Smooth muscle cell (in vitro differentiated cells): ENCODE measurements around the gene MACROD2. TPM values are rescaled to one million over a fixed set of nuclear protein-coding genes. Genes with fewer than 3 reads are reported as not detected.

Experiments
- DNase-seq: peaks from one replicate; lab custom pipeline; 2025; ENCODE audit not compliant: unreplicated experiment; lab: John Stamatoyannopoulos, UW
- H2AFZ ChIP-seq: fragments of 200-600 bp; sonication (generic); 2 replicates; pipeline ENCODE4 v1.6.0; 2016; ENCODE audit warnings: antibody characterized with exemption, low read depth, mild to moderate bottlenecking
- H3F3A ChIP-seq: fragments of 200-600 bp; sonication (generic); 2 replicates; pipeline ENCODE4 v1.6.0; 2017; ENCODE audit warnings: antibody characterized with exemption, low read depth
- H3K27ac ChIP-seq: fragments of 200-600 bp; sonication (generic); 2 replicates; pipeline ENCODE4 v1.5.1; 2016; ENCODE audit warnings: low read depth, mild to moderate bottlenecking
- H3K27me3 ChIP-seq: fragments of 200-600 bp; sonication (generic); 2 replicates; pipeline ENCODE4 v1.6.1; 2016; ENCODE audit warnings: low read depth, mild to moderate bottlenecking
- H3K36me3 ChIP-seq: fragments of 200-600 bp; sonication (generic); 2 replicates; pipeline ENCODE4 v1.5.1; 2016; ENCODE audit warnings: low read depth
- H3K4me1 ChIP-seq: fragments of 200-600 bp; sonication (generic); 2 replicates; pipeline ENCODE4 v1.5.1; 2016; ENCODE audit warnings: low read depth
- H3K4me2 ChIP-seq: fragments of 200-600 bp; sonication (generic); 2 replicates; pipeline ENCODE4 v1.6.0; 2016; ENCODE audit warnings: mild to moderate bottlenecking
- H3K4me3 ChIP-seq: fragments of 200-600 bp; sonication (generic); 2 replicates; pipeline ENCODE4 v1.5.1; 2016; ENCODE audit warnings: mild to moderate bottlenecking
- H3K79me2 ChIP-seq: fragments of 200-600 bp; sonication (generic); 2 replicates; pipeline ENCODE4 v1.6.0; 2016; ENCODE audit warnings: low read depth, mild to moderate bottlenecking
- H3K9ac ChIP-seq: fragments of 200-600 bp; sonication (generic); 2 replicates; pipeline ENCODE4 v1.6.0; 2016; ENCODE audit warnings: low read depth
- H3K9me3 ChIP-seq: fragments of 200-600 bp; sonication (generic); replicated peaks from 2 replicates; pipeline ENCODE4 v1.5.1; 2016; ENCODE audit warnings: low read depth
- H4K20me1 ChIP-seq: fragments of 200-600 bp; sonication (generic); 2 replicates; pipeline ENCODE4 v1.6.0; 2016; ENCODE audit warnings: low read depth
- CTCF ChIP-seq: fragments of 200-600 bp; sonication (generic); IDR thresholded peaks from 2 replicates; pipeline ENCODE4 v1.5.1; 2017; ENCODE audit warnings: borderline replicate concordance, mild to moderate bottlenecking, antibody characterized with exemption; ENCODE audit not compliant: insufficient read depth, poor library complexity, severe bottlenecking
- WGBS: methylation state at CpG from one replicate; pipeline ENCODE4 v1.1.7; 2016; ENCODE audit warnings: low lambda C conversion rate; 5-methylcytosine and 5-hydroxymethylcytosine counted together
- polyA plus RNA-seq: library from polyadenylated mRNA; unstranded; fragments of >200 nt; fragmentation: Nextera tagmentation; extraction: Ambion mirVana; gene quantifications from 2 replicates; pipeline ENCODE4 v1.2.1, GENCODE V29; 2016
- total RNA-seq: library from RNA; depleted of rRNA; stranded (reverse); fragments of >200 nt; gene quantifications from 2 replicates; pipeline ENCODE4 v1.2.3, GENCODE V29; 2014

Gene MACROD2
- total and polyA plus RNA-seq, 2 experiments from 2014 or later: 0.04 to 0.32 TPM

DNA sequence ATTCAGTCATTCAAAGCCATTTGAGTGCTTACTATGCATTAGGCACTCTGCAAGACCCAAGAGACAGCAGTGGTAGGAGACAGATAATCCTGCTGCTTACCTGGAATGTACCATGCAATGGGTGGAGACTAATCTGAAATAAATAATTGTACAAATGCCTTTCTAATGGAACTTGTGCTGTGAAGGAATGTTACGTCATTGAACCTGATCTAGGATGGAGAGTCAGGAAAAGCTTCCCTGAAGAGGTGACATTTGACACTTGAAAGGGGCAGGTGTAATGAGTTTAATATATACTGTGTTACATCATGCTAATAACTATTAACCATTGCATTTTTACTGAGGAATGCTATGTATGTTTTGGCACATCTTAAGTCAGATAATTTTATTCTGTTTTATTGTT is 833.1 kb downstream of the MACROD2 start:
- Histone ChIP-seq H2AFZ (no peak overlapping the region), H3K9me3 (no peaks in the 10 kb centered on the region), H3K4me2 (no peak overlapping the region), H3K79me2 (no peaks in the 10 kb centered on the region), H3K4me3 (no peak overlapping the region), H3K36me3 (no peaks in the 10 kb centered on the region), H3K27ac (no peak overlapping the region), H4K20me1 (no peaks in the 10 kb centered on the region), H3K9ac (no peak overlapping the region), H3K27me3 (no peaks in the 10 kb centered on the region), H3F3A (no peaks in the 10 kb centered on the region), H3K4me1 (peaks cover 7% of the 10 kb centered on the region)
- 76% methylated on average over 1 of the region's 1 CpG for WGBS
- TF ChIP-seq CTCF: no peak
- no peak for DNase-seq

GRCh38 chr20:14829906-14830305 is 834.6 kb downstream of the MACROD2 start:
- Histone ChIP-seq H3K4me2 (no peak overlapping the region), H4K20me1 (no peaks in the 10 kb centered on the region), H3F3A (no peaks in the 10 kb centered on the region), H3K9me3 (no peaks in the 10 kb centered on the region), H3K27me3 (no peaks in the 10 kb centered on the region), H3K4me3 (no peak overlapping the region), H2AFZ (no peak overlapping the region), H3K36me3 (no peaks in the 10 kb centered on the region), H3K4me1 (peaks cover 7% of the 10 kb centered on the region), H3K9ac (no peak overlapping the region), H3K27ac (no peak overlapping the region), H3K79me2 (no peaks in the 10 kb centered on the region)
- WGBS: 93% methylated on average over 1 of the region's 1 CpG
- TF ChIP-seq CTCF: no peak
- DNase-seq: no peak

- Histone ChIP-seq H3K4me2 (no peak overlapping the region), H3K27ac (no peak overlapping the region)
These were observed 835.1 kb downstream of the MACROD2 start for GRCh38 chr20:14830466-14830865.

More at GRCh38 chr20:14830466-14830865, 835.1 kb downstream of the MACROD2 start:
- Histone ChIP-seq H3K9me3 (no peaks in the 10 kb centered on the region), H2AFZ (no peak overlapping the region), H4K20me1 (no peaks in the 10 kb centered on the region), H3K9ac (no peak overlapping the region), H3F3A (no peaks in the 10 kb centered on the region), H3K27me3 (no peaks in the 10 kb centered on the region), H3K4me3 (no peak overlapping the region), H3K36me3 (no peaks in the 10 kb centered on the region), H3K79me2 (no peaks in the 10 kb centered on the region), H3K4me1 (peaks cover 2% of the 10 kb centered on the region)
- 71% methylated on average over 2 of the region's 2 CpGs for WGBS
- TF ChIP-seq CTCF: no peak
- DNase-seq: no peak
